HEK293T (cell line): ENCODE measurements around the gene ERC2.

Experiments
- LEF1 ChIP-seq: fragments of 450-650 bp; IDR thresholded peaks from 2 replicates; pipeline ENCODE4 v1.6.1; 2017; ENCODE audit warnings: mild to moderate bottlenecking, borderline replicate concordance
- SP1 ChIP-seq: fragments of 450-650 bp; IDR thresholded peaks from 2 replicates; pipeline ENCODE4 v1.6.1; 2017
- TARDBP ChIP-seq: fragments of 450-650 bp; IDR thresholded peaks from 2 replicates; pipeline ENCODE4 v1.6.1; 2016

DNA sequence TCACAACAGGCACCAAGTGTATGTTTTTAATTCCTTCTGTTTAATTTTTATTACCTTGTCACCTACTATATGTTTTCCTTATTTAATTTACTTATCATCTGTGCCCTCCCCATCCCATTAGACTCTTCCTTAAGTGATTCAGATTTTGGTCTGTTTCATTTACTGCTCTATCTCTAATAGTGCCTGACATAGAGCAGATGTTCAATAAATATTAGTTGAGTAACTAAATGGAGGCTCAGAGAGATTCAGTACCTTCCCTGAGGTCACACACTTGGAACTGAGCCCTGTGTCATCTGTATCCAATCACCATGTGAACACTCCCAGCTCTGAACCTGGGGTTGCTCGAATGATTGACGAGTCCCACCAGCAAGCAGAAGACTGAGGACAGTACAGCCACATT, 663.1 kb downstream of the ERC2 start:
- no peak for TF ChIP-seq LEF1
- TF ChIP-seq SP1: no peak
- no peak for TF ChIP-seq TARDBP
